ENCODE results near the gene TAF11L14. TPM values are rescaled to one million over a fixed set of nuclear protein-coding genes. Genes with fewer than 3 reads are reported as not detected.

The TAF11L14 gene
- total and polyA plus RNA-seq, 9 of the 15 experiments (the other 6 are each of a cell fraction or from before 2014, with no cell fraction given): not detected

GRCh38 chr5:17670353-17670752 lies 36.1 kb downstream of the TAF11L14 start:
- no peak for DNase-seq (ENCODE audit: extremely low read depth in 1 of 4, low spot score in 3 of 4)
- CTCF ChIA-PET (ENCODE audit: low intra/inter-chr PET ratio): no interaction called here
- WGBS (ENCODE audit: insufficient coverage, low coverage, missing lambda C conversion rate): 9% methylated on average over 14 of the region's 14 CpGs

More at GRCh38 chr5:17670353-17670752, 36.1 kb downstream of the TAF11L14 start:
- no peak for TF ChIP-seq ZNF766 (CRISPR knock-in tag; conservative IDR thresholded peaks at IDR 0.05)
- TF ChIP-seq, protein P1, sequence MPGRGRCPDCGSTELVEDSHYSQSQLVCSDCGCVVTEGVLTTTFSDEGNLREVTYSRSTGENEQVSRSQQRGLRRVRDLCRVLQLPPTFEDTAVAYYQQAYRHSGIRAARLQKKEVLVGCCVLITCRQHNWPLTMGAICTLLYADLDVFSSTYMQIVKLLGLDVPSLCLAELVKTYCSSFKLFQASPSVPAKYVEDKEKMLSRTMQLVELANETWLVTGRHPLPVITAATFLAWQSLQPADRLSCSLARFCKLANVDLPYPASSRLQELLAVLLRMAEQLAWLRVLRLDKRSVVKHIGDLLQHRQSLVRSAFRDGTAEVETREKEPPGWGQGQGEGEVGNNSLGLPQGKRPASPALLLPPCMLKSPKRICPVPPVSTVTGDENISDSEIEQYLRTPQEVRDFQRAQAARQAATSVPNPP (IDR thresholded peaks at IDR 0.05; ENCODE audit: borderline replicate concordance, insufficient read depth, insufficient read length): no peak
- TF ChIP-seq DLX4 (CRISPR knock-in tag; IDR thresholded peaks at IDR 0.05): no peak
- TF ChIP-seq ATF2 (CRISPR knock-in tag; IDR thresholded peaks at IDR 0.05): no peak
- no TSS peak for BruUV-seq (replicated peaks)
- no peaks in the 10 kb centered on the region for H3K36me3 ChIP-seq (ENCODE audit: control insufficient read depth, insufficient read depth, low read length)
- intact Hi-C loops (cut with micrococcal nuclease) (no loop called here), in situ Hi-C loops (cut with MboI) (no loop called here)
- H3K27ac ChIP-seq (ENCODE audit: extremely low read depth, low read depth, low read length): no peak overlapping the region
- H3K9me1 ChIP-seq (ENCODE audit: control insufficient read depth, insufficient read depth, low read length): no peaks in the 10 kb centered on the region
- H3K4me1 ChIP-seq (replicated peaks in 1 of 2; ENCODE audit: control insufficient read depth in 2 of 2, insufficient read depth in 2 of 2, low read length in 2 of 2): no peaks in the 10 kb centered on the region
- H2AFZ ChIP-seq (ENCODE audit: low read depth, low read length): no peak overlapping the region
- POLR2A ChIA-PET: interaction anchor here (0.9 kb wide), 1 partner anchor 9 kb away, joined by 3 read pairs; no protein-coding TSS in a partner anchor
- FAIRE-seq (no peak), ATAC-seq (no peak)
- H3K79me2 ChIP-seq (ENCODE audit: control insufficient read depth, insufficient read depth, low read length): no peaks in the 10 kb centered on the region
- H3K9ac ChIP-seq (ENCODE audit: insufficient read depth in 1 of 2, low read depth in 2 of 2, low read length in 2 of 2): no peak overlapping the region
- no peak overlapping the region for H3K4me2 ChIP-seq (ENCODE audit: insufficient read depth, low read length)
- no peaks in the 10 kb centered on the region for H3K9me3 ChIP-seq (replicated peaks; ENCODE audit: control insufficient read depth, insufficient read depth, low read depth, low read length)
- H4K20me1 ChIP-seq (replicated peaks; ENCODE audit: control insufficient read depth, insufficient read depth, low read length): no peaks in the 10 kb centered on the region
- H3K4me3 ChIP-seq: no peak overlapping the region
- H3K27me3 ChIP-seq (ENCODE audit: control insufficient read depth in 2 of 2, insufficient read depth in 2 of 2, low read length in 2 of 2): no peaks in the 10 kb centered on the region

Measured in K562 (cell line).